Uterus (tissue), 2 donors: Measurements from ENCODE around the gene PPFIA3.

Source experiments
- CTCF ChIP-seq, 4 experiments: fragments of 200-600 bp in 2 of 4; fragments of 450-650 bp in 2 of 4; sonication (generic) in 2 of 4; IDR thresholded peaks; one replicate each; pipeline ENCODE4 v1.5.1; 2016 to 2019; ENCODE audit warnings: antibody characterized with exemption in 4 of 4, mild to moderate bottlenecking in 2 of 4, moderate library complexity in 1 of 4
- POLR2A ChIP-seq, 2 donors: fragments of 450-650 bp; IDR thresholded peaks; one replicate each; pipeline ENCODE4 v1.6.1; 2016; ENCODE audit warnings: antibody characterized with exemption in 2 of 2, mild to moderate bottlenecking in 1 of 2, moderate library complexity in 1 of 2

GRCh38 chr19:49154279-49154678 is 34.9 kb downstream of the PPFIA3 start:
- TF ChIP-seq CTCF (IDR thresholded peaks at IDR 0.05) (no peak), POLR2A (IDR thresholded peaks at IDR 0.05) (no peak)
